Mucosa of descending colon (tissue), 3 donors: Measurements from ENCODE around the gene NIT1. TPM values are rescaled to one million over a fixed set of nuclear protein-coding genes. Genes with fewer than 3 reads are reported as not detected.

Experiments
- ATAC-seq: fragments of 200-7000 bp; cut with Tn5 transposase; one replicate; pipeline ENCODE4 v1.9.1; 2020; ENCODE audit warnings: mild to moderate bottlenecking, moderate library complexity
- DNase-seq, 3 donors: peaks; one replicate each; pipeline ENCODE4 v3.0.0-alpha.2; 2020
- H3K36me3 ChIP-seq: fragments of 200-600 bp; one replicate; pipeline ENCODE4 v1.8.0; 2021; ENCODE audit warnings: low read depth, mild to moderate bottlenecking
- H3K4me1 ChIP-seq: fragments of 200-600 bp; one replicate; pipeline ENCODE4 v1.8.0; 2021; ENCODE audit warnings: low read depth, mild to moderate bottlenecking
- H3K4me3 ChIP-seq: fragments of 200-600 bp; one replicate; pipeline ENCODE4 v1.8.0; 2021; ENCODE audit warnings: mild to moderate bottlenecking
- H3K9me3 ChIP-seq: fragments of 200-600 bp; one replicate; pipeline ENCODE4 v1.8.0; 2021; ENCODE audit warnings: mild to moderate bottlenecking
- CTCF ChIP-seq: fragments of 200-600 bp; IDR thresholded peaks from one replicate; pipeline ENCODE4 v1.8.0; 2022; ENCODE audit warnings: antibody characterized with exemption, mild to moderate bottlenecking
- intact Hi-C, 2 donors: fragments of 100-400 bp; cut with DNase I in 1 of 2; cut with micrococcal nuclease in 1 of 2; formaldehyde crosslinking; loops; one replicate each; pipeline versions ENCODE4 v1.11.0 to v1.11.1; 2022; cut with DNase I, micrococcal nuclease
- total RNA-seq, 3 donors: library from RNA; stranded (reverse); fragmentation: NEBNext Ultra II Directional in 2 of 3; extraction: Animal tissue kit (Norgen Biotek cat#: 25700) in 2 of 3; gene quantifications; one replicate each; pipeline versions ENCODE4 v1.2.1 to v1.2.4, GENCODE V29; 2021 to 2023
- donor health status: DM: no; HTN: no; CAD: no; lungs with moderate emphysema.
- donor health status: DM: no; HTN: no; CAD: no.
- donor health status: DM: no; HTN: yes; CAD: no.

The NIT1 gene
- total RNA-seq, 3 donors from 2014 or later = 56.7 to 79.7 (median 62.8) TPM

GRCh38 chr1:161162806-161163205, 44.9 kb downstream of the NIT1 start:
- no peak for ATAC-seq
- H3K4me1 ChIP-seq = peaks cover 29% of the 10 kb centered on the region
- no peak for DNase-seq
- TF ChIP-seq CTCF = no peak
- peaks cover 5% of the 10 kb centered on the region for H3K36me3 ChIP-seq
- no peaks in the 10 kb centered on the region for H3K9me3 ChIP-seq
- no peak overlapping the region for H3K4me3 ChIP-seq
- intact Hi-C loops = no loop called here

- Histone ChIP-seq H3K4me1 (peaks cover 27% of the 10 kb centered on the region), H3K4me3 (no peak overlapping the region), H3K9me3 (no peaks in the 10 kb centered on the region), H3K36me3 (peaks cover 5% of the 10 kb centered on the region)
- ATAC-seq = no peak
- DNase-seq = no peak
- intact Hi-C loops = no loop called here
- TF ChIP-seq CTCF = no peak
These were observed 45.9 kb downstream of the NIT1 start for GRCh38 chr1:161163793-161164192.

- Histone ChIP-seq H3K36me3 (peaks cover 5% of the 10 kb centered on the region), H3K4me1 (peaks cover 23% of the 10 kb centered on the region), H3K4me3 (no peak overlapping the region), H3K9me3 (no peaks in the 10 kb centered on the region)
- no peak for TF ChIP-seq CTCF
- ATAC-seq (no peak), DNase-seq (no peak)
- intact Hi-C loops = no loop called here
These were observed 47.2 kb downstream of the NIT1 start for GRCh38 chr1:161164901-161165610.

GRCh38 chr1:161165742-161166668, 48.1 kb downstream of the NIT1 start, which contains the start of gene PPOX:
Gene PPOX (plus strand): TSS chr1:161166426. CDS start chr1:161166848, 422 bp downstream.
- DNase-seq (peak; percentile 94 to 97 (median 97)), ATAC-seq (peak; percentile 95)
- peaks cover 5% of the 10 kb centered on the region for H3K36me3 ChIP-seq
- intact Hi-C loops = no loop called here
- H3K4me3 ChIP-seq = peak within 1 kb of the TSS; percentile 32
- no peaks in the 10 kb centered on the region for H3K9me3 ChIP-seq
- TF ChIP-seq CTCF = peak; percentile 36
- H3K4me1 ChIP-seq = peaks cover 14% of the 10 kb centered on the region

GRCh38 chr1:161166669-161167548, 49.0 kb downstream of the NIT1 start:
- Histone ChIP-seq H3K4me3 (peak overlapping the region; percentile 32), H3K36me3 (peaks cover 5% of the 10 kb centered on the region), H3K9me3 (no peaks in the 10 kb centered on the region), H3K4me1 (peaks cover 14% of the 10 kb centered on the region)
- no peak for TF ChIP-seq CTCF
- peak in 1 of 3 donors; percentile 51 for DNase-seq
- peak; percentile 1 for ATAC-seq
- intact Hi-C loops = no loop called here
